Gastrocnemius medialis (tissue), 4 donors: Measurements from ENCODE around the gene DOCK4.

Experiments used
- CTCF ChIP-seq, 5 experiments: fragments of 450-650 bp in 3 of 5; fragments of 200-600 bp in 2 of 5; sonication (generic) in 2 of 5; IDR thresholded peaks in 4 of 5; conservative IDR thresholded peaks in 1 of 5; 1 replicate in 4 of 5; 2 replicates in 1 of 5; pipeline ENCODE4 v1.5.1; 2016 to 2019; ENCODE audit warnings: antibody characterized with exemption in 5 of 5, mild to moderate bottlenecking in 3 of 5, moderate library complexity in 3 of 5
- POLR2A ChIP-seq, 2 donors: fragments of 450-650 bp; IDR thresholded peaks; one replicate each; pipeline ENCODE4 v1.6.1; 2017; ENCODE audit warnings: antibody characterized with exemption in 2 of 2, mild to moderate bottlenecking in 2 of 2, moderate library complexity in 2 of 2

- TF ChIP-seq POLR2A (IDR thresholded peaks at IDR 0.05): no peak
- TF ChIP-seq CTCF (IDR thresholded peaks at IDR 0.05 in 4 of 5, conservative IDR thresholded peaks at IDR 0.05 in 1 of 5): no peak
These were observed 252.1 kb downstream of the DOCK4 start for GRCh38 chr7:111954056-111954455.
